SKM-1 (cell line): Measurements from ENCODE around the gene SLC6A8.
"Not testable (repeated sequence)": the region's sequence is repeated elsewhere in the genome, so short reads cannot be mapped to it uniquely, and the experiment has no call there.

ENCODE experiments used
- DNase-seq: peaks from one replicate; lab custom pipeline; 2025; ENCODE audit not compliant: unreplicated experiment; lab: John Stamatoyannopoulos, UW

SLC6A8 gene

GRCh38 chrX:153745067-153745433 is 57.3 kb downstream of the SLC6A8 start:
- DNase-seq, result not testable (repeated sequence)
